ENCODE results near the gene FANCL.

DNA sequence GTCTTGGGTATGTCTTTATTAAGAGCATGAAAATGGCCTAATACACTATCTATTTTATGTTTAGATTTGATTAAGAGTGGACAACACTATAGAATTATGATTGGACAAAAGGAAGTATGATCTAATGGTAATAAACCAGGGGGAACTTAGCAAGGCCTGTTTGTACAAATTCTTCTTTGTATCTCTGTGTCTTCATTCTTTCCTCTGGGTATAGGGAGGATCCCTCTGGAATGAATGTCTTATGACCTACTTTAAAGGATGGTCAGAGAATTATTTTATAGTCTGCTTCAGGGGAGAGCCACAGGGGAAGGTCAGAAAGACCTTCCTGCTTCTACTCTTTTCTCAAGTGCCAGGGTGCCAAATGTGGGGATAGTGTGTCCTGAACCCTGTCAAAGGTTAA lies 42.8 kb upstream of the FANCL start:
- TF ChIP-seq, protein P1, sequence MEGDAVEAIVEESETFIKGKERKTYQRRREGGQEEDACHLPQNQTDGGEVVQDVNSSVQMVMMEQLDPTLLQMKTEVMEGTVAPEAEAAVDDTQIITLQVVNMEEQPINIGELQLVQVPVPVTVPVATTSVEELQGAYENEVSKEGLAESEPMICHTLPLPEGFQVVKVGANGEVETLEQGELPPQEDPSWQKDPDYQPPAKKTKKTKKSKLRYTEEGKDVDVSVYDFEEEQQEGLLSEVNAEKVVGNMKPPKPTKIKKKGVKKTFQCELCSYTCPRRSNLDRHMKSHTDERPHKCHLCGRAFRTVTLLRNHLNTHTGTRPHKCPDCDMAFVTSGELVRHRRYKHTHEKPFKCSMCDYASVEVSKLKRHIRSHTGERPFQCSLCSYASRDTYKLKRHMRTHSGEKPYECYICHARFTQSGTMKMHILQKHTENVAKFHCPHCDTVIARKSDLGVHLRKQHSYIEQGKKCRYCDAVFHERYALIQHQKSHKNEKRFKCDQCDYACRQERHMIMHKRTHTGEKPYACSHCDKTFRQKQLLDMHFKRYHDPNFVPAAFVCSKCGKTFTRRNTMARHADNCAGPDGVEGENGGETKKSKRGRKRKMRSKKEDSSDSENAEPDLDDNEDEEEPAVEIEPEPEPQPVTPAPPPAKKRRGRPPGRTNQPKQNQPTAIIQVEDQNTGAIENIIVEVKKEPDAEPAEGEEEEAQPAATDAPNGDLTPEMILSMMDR (IDR thresholded peaks at IDR 0.05) = no peak
- TF ChIP-seq POLR2A (IDR thresholded peaks at IDR 0.05) = no peak

All from heart left ventricle (tissue), 13 donors.